ENCODE data around the gene ELFN2.

Gene ELFN2

DNA sequence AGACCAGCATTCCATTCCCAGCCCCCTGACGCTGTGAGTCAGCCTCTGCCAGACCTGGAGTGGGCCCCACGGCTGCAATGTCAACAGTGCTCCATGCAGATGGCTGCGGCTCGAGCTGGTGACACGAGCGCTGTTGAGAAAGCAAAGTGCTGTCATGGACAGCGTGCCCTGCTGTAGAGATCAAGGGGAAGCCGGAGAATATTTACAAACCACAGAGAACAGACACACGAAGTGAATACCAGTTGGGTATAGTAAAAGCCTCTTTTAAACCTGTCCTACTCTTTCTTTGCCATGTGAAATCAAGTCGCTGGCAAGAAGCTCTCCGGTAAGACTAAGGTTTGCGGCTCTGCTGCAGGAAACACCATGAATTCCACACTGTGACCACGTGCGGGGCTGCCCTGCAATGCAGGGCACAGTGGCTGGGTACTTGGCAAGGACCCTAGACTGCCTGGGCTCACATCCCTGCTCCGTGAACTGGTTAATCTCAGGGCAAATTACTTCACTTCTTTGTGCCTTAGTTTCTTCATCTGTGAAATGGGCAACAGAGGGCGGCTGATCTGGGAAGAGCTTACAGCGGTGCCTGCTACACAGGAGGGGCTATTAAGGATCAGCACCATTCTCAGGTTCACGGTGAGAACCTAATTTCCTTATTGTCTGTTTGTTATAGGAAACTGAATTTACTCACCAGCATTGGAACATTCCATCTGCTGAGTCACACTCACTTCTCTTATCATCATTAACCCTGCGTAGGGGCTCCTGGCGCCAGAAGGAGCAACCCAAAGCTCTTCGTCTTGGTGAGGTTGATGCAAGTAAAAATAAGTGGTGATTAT lies 27.8 kb upstream of the ELFN2 start:
- in situ Hi-C loops (cut with MboI; ENCODE audit: low sequenced_read_pairs): no loop called here

DNA sequence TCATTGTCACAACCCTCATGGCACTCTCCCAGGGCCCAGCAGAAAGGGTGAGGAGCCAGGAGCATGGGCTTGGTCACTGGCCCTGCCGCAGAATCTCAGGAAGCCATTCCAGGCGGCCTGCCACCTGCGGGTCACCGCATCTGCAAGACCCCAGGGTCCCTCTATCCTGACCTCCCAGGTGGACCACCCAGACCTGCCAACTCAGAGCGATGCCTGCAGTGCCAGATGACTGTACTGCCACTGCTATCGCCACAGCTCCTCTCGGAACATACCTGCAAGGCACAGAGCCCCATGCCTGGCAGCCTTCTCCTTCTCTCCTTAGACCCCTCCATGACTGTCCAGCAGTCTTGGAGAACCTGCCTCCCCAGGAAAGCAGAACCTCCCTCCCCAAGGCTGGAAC lies 26.4 kb upstream of the ELFN2 start:
- in situ Hi-C loops (cut with MboI; ENCODE audit: low sequenced_read_pairs): no loop called here

DNA sequence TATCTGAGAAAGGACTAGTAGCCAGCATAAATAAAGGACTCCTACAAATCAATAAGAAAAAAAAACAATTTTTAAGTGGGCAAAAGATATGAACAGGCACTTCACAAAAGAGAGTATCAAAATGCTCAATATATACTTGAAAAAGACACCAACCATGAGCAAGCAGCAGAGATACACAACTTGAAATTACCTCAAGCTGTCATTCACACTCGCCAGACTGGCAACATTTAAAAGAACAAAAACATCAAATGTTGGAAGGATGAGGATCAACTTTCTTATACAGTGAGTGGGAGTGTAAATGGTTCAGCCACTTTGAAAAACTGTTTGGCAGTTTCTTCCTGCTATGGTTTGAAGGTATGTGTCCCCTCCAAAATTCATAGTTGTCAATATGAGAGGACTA lies 23.9 kb upstream of the ELFN2 start:
- in situ Hi-C loops (cut with MboI; ENCODE audit: low sequenced_read_pairs): no loop called here

DNA sequence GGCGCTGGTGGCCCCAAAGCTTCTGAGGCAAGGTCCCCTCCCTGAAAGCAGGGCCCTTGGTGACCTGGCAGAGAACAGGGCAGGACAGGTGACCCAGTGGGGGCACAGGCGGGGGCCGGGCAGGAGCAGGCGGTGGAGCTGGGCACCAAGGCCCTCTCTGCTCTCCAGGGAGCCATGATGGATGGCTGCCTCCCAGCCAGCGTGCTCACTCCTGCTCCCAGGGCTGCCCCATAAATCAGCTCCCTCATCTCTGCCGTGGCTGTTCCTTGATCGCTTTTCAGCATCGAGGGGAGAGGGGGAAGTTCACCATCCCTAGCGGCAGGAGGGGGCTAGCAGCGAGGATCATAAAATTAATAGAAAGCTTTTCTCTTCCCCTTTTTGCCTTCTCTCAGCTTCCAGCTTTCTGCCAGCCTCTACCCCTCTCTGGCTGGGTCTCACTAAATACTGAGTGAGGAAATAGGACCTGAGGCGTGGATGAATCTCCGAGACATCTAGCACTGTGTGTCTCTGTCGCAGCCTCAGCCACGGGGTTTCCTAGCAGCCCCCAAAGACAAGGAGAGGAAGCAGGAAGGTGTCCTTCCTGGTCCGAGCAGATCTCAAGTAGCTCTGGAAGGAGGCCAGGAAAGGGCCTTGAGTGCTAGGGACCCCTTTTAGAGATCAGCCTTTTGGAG lies 22.2 kb upstream of the ELFN2 start:
- in situ Hi-C loops (cut with MboI; ENCODE audit: low sequenced_read_pairs): loop anchor here (5.0 kb wide), 1 partner anchor 127 kb away; no protein-coding TSS in a partner anchor

DNA sequence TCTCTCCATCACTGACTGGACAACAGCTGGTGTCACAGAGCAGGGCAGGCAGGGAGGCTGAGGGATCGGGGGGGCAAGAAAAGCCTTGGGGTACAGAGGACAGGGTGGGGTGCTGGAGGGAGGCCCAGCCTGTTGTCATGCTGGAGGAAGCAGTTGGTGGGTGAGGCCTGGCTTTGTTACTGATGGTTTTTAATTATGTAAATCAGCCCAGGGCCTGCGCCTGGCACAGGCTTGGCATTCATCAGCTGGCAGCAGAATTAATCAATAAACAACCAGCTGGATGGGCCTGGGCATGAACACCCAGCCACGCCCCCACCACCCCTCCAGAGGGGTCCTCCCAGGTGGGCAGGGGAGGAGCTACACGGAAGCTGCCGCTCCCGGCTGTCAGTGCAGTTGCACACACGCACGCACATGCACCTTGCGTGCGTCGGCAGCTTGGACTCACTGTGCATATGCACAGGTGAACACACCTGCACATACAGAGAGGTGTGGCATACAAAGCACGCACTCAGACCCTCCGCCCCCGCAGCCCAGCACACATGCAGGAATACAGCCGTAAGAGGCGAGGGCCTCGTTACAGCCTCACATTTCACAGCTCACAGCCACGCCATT lies 21.3 kb upstream of the ELFN2 start:
- in situ Hi-C loops (cut with MboI; ENCODE audit: low sequenced_read_pairs): loop anchor here (5.0 kb wide), 1 partner anchor 126 kb away; no protein-coding TSS in a partner anchor

DNA sequence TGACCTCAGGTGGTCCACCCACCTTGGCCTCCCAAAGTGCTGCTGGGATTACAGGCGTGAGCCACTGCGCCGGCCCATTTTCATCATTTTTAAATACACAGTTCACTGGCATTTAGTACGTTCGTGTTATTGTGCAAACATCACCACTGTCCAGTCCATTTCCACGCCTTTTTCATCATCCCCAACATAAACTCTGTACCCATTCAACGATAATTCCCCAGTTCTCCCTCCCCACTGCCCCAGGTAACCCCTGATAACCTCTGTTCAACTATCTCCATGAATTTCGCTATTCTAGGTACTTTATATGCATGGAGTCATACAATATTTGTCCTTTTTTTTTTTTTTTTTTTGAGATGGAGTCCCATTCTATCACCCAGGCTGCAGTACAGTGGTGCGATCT lies 18.2 kb upstream of the ELFN2 start:
- in situ Hi-C loops (cut with MboI; ENCODE audit: low sequenced_read_pairs): loop anchor here (5.0 kb wide), 1 partner anchor 123 kb away; no protein-coding TSS in a partner anchor

DNA sequence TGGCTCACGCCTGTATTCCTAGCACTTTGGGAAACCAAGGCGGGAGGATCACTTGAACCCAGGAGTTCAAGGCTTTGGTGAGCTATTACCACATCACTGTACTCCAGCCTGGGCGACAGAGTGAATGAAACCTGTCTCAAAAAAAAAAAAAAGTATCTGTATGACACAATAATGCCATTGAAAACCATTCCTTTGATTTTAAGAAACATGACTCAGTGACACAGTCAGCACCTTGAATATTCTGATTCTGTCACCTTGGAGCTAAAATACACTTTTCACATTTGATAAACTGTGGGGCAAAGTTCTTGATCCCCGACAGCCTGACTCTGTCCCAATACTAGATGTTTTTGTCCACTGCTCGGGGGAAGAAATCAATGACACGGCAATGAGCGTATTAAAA lies 16.7 kb upstream of the ELFN2 start:
- in situ Hi-C loops (cut with MboI; ENCODE audit: low sequenced_read_pairs): no loop called here

DNA sequence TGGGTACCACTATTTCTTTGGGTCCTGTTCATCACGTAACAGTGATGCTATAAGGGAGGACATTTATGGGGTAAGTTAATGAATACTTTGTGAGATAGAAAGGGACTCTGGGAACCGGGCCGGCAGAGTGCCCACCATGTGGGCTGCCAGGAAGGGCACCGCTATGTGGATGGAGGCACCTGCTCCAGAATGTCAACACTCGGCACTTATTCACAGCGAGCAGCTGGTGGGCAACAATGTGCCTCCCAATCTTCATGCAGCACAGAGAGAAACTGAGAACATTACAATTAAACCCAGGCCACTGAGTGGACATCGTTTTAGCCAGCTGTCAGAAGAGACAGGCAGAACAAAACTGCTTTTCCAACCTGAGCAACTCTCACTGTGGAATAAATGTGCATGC lies 15.8 kb upstream of the ELFN2 start:
- in situ Hi-C loops (cut with MboI; ENCODE audit: low sequenced_read_pairs): no loop called here

DNA sequence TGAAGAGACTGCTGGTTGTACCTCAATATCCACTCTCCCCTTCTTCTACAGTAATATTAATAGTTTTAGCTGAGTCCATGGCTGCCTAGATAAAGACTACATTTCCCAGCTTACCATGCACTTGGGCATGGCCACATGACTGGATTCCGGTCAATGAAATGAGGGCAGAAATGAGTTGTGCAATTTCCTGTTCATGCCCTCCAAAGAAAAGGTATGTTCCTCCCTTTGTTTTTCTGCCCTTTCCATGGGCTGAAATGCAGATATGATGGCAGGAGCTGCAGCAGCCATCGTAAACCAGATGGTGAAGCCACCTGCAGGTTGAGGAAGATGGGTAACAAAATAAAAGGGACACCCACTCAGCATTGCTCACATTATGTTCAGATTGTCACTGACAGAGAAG lies 15.3 kb upstream of the ELFN2 start:
- in situ Hi-C loops (cut with MboI; ENCODE audit: low sequenced_read_pairs): no loop called here

DNA sequence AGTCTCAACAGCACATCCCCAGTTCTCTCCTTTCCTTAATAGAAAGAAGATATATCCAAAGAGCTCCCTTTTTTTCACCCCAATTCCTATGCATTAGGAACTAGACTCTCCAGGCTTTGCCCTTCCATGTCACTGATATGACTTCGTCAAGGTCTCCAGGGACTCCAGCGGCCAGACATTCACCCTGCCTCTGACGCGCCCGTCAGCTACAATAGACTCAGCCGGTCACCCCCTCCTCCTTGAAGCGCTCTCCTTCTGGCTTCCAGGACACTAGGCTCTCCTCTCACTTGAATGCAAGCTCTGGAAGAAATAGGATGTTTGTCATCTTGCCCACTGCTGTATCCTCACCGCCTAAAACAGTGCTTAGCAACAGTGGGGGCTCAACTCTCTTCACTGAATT lies 14.9 kb upstream of the ELFN2 start:
- in situ Hi-C loops (cut with MboI; ENCODE audit: low sequenced_read_pairs): no loop called here

DNA sequence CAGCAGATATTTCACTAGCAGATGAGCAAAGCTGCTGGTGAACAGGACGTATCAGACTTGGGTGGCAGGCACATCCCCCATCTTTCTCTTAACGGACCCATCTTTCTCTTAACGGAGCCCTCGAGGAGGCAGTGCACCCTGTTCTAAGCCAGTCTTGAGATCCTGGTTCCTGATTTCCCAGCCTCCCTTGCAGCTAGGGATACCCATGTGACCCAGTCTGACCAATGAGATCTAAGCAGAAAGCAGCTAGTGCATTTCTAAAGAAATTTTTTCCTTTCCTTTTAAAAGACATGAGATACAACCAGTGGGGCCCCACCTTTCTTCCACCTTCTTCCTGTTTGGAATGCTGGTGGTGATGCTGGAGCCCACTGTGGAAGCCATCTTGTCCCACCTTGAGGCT lies 13.6 kb upstream of the ELFN2 start:
- in situ Hi-C loops (cut with MboI; ENCODE audit: low sequenced_read_pairs): no loop called here

DNA sequence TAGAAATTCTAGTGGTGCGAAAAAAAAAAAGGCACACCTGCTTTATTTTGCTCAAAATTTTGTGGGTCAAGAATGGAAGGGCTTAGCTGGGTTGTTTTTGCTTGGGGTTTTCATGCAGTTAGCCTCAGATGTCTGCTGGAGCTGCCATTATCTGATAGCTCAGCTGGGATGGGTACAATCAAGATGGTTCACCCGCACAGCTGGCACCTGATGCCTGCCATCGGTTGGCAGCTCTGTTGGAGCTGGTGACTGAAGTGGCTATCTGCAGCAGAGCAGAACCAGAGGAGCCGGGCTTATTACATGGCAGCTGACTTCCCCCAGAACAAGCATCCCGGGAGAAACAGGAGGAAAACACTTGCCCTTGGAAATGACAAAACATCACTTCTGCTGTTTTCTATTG lies 12.1 kb upstream of the ELFN2 start:
- in situ Hi-C loops (cut with MboI; ENCODE audit: low sequenced_read_pairs): no loop called here

DNA sequence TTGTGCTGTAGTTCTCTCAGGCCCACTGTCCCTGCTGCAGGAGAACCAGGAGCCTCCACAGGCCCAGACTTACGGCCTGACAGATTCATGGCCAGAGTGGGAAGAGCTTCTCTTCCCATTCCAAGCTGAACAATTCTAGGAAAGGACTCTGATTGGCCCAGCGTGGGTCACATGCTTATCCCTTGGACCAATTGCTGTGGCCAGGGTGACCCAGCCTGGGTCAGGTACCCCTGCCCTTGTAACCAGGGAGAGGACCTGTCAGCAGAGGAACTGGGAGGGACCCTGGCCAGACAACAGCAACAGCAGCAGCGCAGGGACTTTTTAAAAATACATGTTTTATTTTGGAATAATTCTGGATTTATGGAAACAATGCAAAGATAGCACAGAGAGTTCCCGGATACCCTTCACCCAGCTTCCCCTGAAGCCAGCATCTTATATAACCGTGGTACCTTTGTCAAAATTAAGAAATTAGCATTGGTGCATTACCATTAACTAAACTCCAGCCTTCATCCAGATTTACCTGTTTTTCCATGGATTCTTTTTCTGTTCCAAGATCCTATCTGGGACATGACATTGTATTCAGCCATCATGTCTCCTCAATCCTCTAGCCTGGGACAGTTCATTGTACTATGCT lies 8.8 kb upstream of the ELFN2 start:
- in situ Hi-C loops (cut with MboI; ENCODE audit: low sequenced_read_pairs): no loop called here

DNA sequence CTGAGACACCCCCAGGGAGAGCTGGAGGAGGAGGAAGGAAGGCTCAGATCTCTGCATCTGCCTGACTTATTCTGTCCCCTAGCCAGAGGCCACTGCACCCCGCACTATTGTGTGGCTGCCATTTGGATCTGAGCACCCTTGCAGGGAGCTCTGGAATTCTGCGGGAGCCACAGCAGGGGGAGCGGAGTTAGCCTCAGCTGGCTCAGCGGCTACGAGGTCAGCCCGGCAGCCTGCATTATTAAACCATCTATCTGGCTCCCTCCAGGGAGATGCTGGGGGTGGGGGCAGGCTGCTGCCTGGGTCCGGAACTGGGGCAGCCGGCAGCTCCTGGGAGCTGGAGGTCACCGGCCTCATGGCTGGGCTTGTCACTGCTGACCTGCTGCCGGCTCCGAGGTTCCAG lies 6.5 kb upstream of the ELFN2 start:
- in situ Hi-C loops (cut with MboI; ENCODE audit: low sequenced_read_pairs): no loop called here

DNA sequence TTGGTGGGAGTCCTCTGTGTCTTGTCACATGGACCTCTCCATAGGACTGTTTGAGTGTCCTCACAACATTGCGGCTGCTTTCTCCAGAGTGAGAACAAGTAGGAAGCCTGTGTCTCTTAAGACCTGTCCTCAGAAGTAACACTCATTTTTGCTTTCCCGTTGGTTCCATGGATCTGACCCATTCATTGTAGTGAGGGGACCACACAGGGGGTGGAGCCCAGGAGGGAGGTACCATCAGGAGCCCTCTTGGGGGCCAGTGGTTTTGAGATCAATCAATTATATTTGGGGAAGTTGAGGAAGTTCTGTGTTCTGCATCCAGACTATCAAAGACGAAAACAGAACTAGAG lies 5.4 kb upstream of the ELFN2 start:
- in situ Hi-C loops (cut with MboI; ENCODE audit: low sequenced_read_pairs): no loop called here

DNA sequence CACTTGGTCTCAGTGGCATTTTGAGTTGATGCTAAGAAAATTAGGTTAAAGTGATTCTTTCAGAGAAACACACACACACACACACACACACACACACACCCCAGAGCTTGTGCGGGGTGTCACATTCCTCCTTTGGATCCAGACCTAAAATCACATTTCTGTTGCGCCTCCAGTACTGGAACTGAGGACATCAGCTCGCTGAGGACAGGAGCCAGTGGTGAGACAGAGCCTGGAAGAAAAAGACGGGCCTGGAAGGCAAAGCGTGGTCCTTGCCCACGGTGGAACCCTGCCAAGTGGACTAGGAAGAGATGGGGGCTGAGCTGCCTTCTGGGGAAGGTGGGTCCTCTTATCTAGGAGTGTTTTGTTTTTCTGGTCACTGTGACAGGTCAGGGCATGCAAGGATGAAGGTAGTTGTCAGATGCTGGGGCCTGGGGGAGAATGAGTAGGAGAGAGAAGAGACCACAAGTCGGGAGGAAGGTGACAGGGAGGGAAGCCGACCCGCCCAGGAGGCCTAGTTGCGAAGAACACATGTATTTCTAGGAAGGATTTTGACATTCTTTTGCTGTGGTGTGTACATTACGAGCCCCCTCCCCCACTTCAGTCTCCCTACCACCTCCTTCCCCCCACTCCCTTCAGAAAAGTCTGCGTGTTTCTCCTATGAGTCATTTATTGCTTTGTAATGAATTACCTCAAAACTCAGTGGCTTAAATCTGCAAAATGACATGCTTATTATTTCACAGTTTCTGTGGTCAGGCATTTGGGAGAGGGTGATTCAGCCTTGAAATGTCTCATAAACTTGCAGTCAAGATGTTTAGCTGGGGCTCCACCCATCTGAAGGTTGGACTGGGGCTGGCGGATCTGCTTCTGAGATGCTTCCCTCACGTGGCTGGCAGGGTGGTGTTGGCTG lies 4.8 kb upstream of the ELFN2 start:
- in situ Hi-C loops (cut with MboI; ENCODE audit: low sequenced_read_pairs): no loop called here

DNA sequence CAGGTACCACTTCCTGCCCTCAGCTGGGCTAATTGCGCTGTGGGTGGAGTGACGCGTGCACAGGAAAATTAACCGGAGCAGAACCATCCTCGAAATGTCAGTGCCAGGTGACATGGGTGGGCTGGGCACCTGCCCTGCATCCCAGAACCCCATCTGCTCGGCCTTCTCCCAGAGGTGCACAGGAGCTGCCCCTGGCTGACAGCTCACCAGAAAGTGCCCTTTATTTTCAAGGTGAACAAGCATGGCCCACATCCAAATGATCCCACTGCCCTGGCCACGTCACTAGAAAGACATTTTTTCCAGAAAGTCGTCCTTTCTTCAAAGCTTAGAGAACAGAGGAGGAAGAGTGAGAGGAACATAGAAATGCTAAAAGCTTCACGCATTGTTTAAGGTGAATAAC lies 4.1 kb upstream of the ELFN2 start:
- in situ Hi-C loops (cut with MboI; ENCODE audit: low sequenced_read_pairs): no loop called here

DNA sequence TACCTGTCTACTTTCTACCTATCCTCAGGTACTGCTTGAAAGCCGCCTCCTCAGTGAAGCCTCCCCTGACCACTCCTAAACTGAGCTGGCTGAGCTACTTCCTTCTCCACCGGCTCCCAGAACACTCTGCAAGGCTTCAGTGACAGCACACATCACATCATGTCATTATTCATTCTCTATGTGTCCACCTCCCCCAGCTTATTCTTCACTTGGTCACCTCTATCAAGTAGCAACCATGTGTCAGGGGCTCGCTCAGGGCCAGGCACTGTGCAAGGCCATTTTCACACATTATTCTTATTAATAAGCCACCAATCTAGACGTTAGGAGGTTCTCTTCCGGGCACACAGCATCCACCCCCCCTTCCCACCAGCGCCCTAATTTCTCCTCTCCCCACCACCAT lies 3.7 kb upstream of the ELFN2 start:
- in situ Hi-C loops (cut with MboI; ENCODE audit: low sequenced_read_pairs): no loop called here

DNA sequence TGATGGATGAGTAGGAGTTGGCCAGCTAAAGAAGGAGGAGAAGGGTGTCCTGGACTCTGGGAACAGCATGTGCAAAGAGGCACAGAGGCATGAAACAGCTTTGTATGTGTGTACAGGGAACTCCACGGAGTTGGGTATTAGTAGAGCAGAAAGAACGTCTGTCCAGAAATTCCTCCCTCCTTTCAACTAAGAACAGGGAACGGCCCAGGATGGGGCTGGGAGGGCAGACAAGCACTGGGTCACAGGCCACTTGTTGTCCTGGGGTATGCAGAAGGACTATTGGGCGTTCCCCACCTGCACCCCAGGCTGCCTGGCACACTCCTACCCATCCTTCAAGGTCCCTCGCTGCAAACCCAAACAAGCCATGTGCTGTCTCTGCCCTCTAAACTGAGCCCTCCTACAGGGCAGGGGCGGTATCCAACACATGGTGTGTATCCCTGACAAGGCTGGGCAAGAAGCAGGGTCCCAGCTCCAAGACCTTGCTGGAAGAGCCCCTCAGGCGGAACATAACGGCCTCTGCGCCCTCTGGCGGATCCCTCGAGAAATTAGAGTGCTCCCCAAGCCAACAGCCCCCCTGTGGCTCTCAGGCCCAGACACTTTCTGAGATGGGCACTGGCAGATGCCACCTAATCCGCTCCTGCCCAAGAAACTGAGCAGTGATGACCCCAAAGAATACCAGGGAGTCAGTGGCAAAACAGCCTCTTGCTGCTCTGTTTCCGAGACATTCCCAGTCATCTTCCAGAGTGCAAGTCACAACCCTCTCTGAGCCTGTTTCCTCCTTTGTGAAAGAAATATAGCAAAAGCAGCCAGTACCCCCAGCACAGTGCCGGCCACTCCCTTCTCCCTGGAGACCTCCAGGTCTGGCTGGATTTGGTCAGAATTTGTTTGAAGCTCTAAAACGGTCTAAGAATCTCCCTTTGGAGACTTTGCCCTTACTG lies 1.6 kb upstream of the ELFN2 start:
- in situ Hi-C loops (cut with MboI; ENCODE audit: low sequenced_read_pairs): no loop called here
